ENCODE data around the gene LRRC7.

LRRC7 gene

GRCh38 chr1:69589799-69590198 is 22.1 kb downstream of the LRRC7 start:
- DNase-seq (ENCODE audit: low spot score) = no peak

DNA sequence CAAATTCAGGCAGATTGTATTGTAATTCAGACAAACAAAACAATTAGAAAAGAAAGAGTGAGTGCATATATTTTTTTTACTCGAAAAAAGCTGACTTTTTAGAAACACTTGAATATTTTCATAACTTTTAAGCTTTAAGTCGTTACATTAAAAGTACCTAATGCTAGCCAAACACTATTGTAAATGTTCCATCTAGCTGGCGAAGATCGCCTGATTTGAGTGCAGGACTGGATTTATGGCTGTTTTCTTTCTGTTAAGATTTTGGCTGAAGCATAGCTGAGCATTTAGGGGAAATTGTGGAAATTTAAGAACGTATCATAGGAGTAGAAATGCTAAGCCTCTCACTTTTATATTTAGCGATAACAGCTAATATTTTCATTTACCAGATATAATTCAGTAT is 24.6 kb downstream of the LRRC7 start:
- DNase-seq (ENCODE audit: low spot score) = no peak

GRCh38 chr1:69595486-69595885 is 27.8 kb downstream of the LRRC7 start:
- DNase-seq (ENCODE audit: low spot score) = no peak

- DNase-seq (ENCODE audit: low spot score) = no peak
Measured at GRCh38 chr1:69611316-69611715, 43.6 kb downstream of the LRRC7 start.

GRCh38 chr1:69613414-69613813 is 45.7 kb downstream of the LRRC7 start:
- no peak for DNase-seq (ENCODE audit: low spot score)

DNA sequence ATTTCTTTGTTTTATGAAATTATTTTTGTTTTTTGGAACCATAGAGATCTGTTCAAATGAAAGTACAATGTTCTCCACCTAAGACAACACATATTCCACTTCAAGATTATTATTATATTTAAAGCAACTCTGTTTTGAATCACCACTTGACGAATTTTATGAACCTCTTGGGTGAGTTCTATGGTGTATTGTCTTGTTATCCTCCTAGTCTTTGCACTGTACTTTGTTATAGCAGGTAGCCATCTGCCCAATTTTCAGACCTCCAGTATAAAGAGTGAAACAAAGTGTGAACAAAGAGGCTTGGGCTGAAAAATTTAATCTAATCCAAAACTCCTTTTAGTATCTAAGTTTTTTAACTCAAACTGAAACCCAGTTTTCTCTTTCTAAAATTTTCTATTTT is 71.0 kb downstream of the LRRC7 start:
- DNase-seq (ENCODE audit: low spot score) = no peak

DNA sequence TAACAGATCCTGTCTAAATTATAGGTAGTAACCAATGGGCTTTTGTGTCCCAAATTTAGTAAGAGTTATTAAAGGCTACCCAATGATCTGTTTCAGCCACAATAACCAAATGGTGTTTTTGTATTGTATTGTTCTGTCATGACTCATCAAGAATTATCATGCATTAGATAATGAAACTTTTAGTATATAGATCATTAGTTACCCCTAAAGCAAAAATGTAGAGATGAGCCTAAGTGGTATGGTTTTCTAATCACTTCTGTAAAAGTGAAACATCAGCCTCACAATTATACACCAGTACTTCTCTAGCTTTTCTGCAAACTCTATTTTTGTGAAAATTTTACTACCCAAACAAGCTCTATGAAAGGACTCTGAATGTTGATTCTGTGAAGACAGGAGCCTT is 71.4 kb downstream of the LRRC7 start:
- no peak for DNase-seq (ENCODE audit: low spot score)

DNA sequence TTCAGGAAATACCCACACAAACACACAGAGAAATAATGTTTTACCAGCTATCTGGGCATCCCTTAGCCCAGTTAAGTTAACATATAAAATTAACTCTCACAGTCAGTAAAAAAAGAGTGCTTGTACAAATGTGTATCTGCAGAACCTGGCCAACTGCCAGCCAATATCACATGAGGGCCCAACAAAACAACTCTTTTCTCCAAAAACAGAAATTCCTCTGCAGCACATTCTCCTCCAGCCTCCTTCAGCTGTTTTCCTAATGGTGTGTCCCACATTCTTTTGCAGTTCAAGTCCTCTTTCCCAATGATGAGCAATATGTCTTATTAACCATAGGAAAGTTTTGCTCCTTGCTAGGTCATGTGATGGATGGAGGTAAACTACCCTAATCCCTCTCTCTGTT is 75.5 kb downstream of the LRRC7 start:
- no peak for DNase-seq (ENCODE audit: low spot score)

- DNase-seq (ENCODE audit: low spot score) = no peak
Measured at GRCh38 chr1:69645477-69645876, 77.8 kb downstream of the LRRC7 start.

DNA sequence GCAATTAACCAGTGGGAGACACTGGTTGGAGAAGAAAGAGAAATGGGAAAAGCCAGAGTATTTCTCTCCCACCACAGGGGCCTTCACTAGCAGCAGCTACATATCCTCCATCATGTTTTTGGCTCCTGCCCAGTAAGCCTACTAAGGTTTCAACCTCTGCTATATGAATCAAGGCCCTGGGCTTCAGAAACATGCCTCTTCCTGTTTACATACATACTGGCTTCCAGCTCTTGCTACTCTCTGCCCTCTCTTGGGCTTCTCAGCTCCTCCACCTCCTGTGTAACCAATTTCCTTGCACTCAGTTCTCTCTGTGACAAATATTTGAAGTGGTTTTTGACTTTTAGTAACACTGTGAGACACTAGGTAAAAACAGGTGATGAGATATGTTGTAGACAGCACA is 80.8 kb downstream of the LRRC7 start:
- DNase-seq (ENCODE audit: low spot score) = no peak

GRCh38 chr1:69649383-69649990 is 81.8 kb downstream of the LRRC7 start:
- no peak for DNase-seq (ENCODE audit: low spot score)

DNA sequence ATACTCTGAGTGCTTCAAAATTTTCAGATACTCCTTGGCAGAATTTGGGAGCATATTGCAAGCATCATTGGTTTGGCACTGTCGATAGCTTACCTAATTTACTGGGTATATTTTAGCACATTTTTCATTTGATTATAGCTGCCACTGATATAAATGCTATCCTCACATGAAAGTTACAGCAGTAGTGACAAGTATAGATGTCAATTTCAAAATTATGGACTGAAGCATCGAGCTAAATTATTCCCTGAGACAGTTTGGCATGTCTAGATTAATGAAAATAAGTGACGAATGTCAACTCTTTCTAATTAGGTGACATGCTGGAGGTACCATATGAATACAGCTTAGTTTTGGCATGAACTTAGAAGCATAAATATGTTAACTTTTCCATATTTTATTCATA is 83.1 kb downstream of the LRRC7 start:
- no peak for DNase-seq (ENCODE audit: low spot score)

DNA sequence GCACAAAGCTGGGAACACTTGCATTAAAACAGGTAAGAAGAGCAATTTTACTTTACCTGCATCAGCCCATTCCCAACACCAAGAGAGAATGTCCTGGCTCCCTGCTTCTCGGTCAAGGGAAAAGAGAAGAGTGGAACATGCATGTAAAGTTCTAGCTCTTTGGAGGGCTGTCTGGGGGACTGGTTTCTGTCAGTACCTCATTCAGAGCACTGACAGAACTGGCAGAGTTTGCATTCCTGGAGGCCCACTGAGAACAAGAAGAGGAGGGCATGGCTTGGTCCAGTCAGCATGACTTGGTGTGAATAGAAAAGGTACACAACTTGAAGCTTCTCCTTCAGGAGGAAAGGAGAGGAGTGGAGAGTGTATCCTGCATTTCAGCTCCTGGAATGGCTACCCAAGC is 83.9 kb downstream of the LRRC7 start:
- no peak for DNase-seq (ENCODE audit: low spot score)

DNA sequence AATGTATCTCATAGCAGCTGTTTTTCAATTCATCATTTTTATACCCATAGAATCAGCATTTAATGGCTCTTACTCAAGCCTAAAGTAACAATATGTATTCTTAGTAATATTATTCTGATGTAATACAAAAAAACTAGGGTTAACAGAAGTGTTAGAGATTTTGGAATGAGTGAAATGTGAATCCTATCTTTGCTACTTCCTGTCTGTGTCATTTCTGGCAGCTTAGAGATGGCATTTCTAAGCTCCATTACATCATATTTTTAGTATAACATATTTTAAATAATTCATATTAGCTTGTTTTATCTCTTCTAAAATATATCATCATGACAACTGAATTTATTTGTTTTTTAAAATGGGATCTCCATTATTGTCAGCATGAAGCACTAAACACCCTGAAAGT is 90.2 kb downstream of the LRRC7 start:
- DNase-seq (ENCODE audit: low spot score) = no peak

GRCh38 chr1:69661686-69662085 is 94.0 kb downstream of the LRRC7 start:
- DNase-seq (ENCODE audit: low spot score) = no peak

GRCh38 chr1:69662321-69662720 is 94.6 kb downstream of the LRRC7 start:
- DNase-seq (ENCODE audit: low spot score) = no peak

- no peak for DNase-seq (ENCODE audit: low spot score)
Measured at GRCh38 chr1:69671363-69672010, 103.8 kb downstream of the LRRC7 start.

DNA sequence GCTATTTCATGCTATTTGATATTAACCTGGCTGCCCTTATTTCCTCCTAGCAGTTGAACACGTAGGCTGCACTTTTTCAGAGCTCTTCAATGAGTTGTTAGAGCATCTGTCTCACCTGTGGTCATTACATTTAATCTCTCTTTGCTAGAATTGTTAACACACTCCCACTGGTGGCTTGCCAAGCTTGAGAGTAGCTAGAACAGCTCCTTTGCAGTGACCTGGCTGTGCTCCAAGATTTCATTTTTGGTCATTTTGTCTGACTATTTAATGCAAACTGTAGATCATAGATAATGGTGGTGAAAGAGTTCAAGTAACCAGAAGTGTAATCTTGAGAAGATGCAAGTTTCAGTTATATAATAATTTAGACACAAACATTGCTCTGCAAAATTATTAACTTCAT is 105.6 kb downstream of the LRRC7 start:
- DNase-seq (ENCODE audit: low spot score) = no peak

GRCh38 chr1:69679965-69680364 is 112.2 kb downstream of the LRRC7 start:
- no peak for DNase-seq (ENCODE audit: low spot score)

- no peak for DNase-seq (ENCODE audit: low spot score)
Measured at GRCh38 chr1:69686367-69686984, 118.8 kb downstream of the LRRC7 start.

DNA sequence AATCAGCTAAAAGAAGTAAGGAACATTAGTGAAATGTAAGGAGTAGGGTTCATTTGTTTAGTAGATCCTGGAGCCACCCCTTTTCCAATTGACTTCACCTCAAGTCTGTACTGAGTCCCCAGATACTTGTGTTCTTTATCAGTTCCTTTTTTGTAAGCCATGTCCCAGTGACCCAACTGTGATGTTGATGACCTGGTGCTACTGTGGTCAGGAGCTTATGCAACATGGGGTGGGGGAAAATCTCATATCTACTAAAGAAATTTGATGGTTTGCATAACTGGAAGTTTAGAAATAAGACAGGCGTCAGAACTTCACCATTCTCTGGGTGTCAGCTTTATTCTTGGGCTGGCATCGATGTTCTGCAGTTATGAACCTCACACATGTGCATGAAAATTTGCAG is 120.5 kb downstream of the LRRC7 start:
- DNase-seq (ENCODE audit: low spot score) = no peak

- no peak for DNase-seq (ENCODE audit: low spot score)
Measured at GRCh38 chr1:69691179-69691578, 123.5 kb downstream of the LRRC7 start.

DNA sequence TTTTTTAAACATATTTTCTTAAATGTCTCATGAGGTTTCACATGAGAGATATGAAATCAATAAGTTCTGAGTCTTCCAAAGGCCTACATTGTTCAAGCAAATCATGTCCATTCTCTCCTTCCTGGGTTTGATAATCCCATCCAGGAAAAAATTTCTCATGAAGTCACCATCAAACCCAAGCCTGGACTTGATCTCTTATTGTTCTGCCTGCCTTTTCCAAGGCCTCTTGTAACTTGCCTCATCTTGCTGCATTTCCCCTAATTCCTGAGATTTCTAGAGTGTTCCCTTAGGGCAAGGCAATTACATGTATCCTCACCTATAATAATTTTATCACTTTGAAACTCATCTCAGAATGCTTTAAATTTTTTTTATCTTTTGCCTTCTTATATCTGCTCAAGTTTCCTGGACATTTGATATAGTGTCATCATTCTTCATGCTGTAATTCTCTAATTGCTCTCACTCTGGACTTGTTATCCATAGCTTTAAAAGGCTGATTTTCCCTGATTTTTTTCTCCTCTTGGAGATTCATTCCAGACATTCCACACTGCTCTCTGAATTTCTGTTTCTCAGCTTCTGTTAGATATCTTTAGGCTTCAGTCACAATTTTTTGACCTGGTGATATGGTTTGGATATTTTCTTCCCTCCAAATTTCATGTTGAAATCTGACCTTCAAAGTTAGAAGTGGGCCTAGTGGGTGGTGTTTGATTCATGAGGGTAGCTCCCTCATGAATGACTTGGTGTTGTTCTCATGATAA is 126.4 kb downstream of the LRRC7 start:
- no peak for DNase-seq (ENCODE audit: low spot score)

All from hematopoietic multipotent progenitor cell treated with erythropoietin and hydrocortisone succinate and interleukin-3 and kit ligand, for 17 days (in vitro differentiated cells).